Mesenchymal stem cell (in vitro differentiated cells and primary cell): Measurements from ENCODE around the gene LRSAM1.

ENCODE experiments used
- DNase-seq: peaks from one replicate; pipeline ENCODE4 v3.0.0-alpha.2; 2013
- H2AFZ ChIP-seq: one replicate; pipeline ENCODE4 v1.6.1; 2013; ENCODE audit warnings: low read depth, mild to moderate bottlenecking, control low read depth, inconsistent platforms, low read length, moderate library complexity
- H2AK5ac ChIP-seq: 2 replicates; pipeline ENCODE4 v1.6.1; 2013; ENCODE audit warnings: low read length, moderate library complexity, mild to moderate bottlenecking, inconsistent platforms; ENCODE audit not compliant: severe bottlenecking
- H2BK120ac ChIP-seq: one replicate; pipeline ENCODE4 v1.6.1; 2013; ENCODE audit warnings: low read depth, mild to moderate bottlenecking, inconsistent platforms, low read length, moderate library complexity
- H2BK12ac ChIP-seq, 2 experiments: one replicate each; pipeline ENCODE4 v1.6.1; 2013; ENCODE audit warnings: inconsistent platforms in 2 of 2, low read length in 2 of 2, mild to moderate bottlenecking in 2 of 2, moderate library complexity in 2 of 2, control low read depth in 1 of 2
- H2BK15ac ChIP-seq: one replicate; pipeline ENCODE4 v1.6.1; 2013; ENCODE audit warnings: mild to moderate bottlenecking, low read depth, inconsistent platforms; ENCODE audit not compliant: poor library complexity, severe bottlenecking
- H2BK5ac ChIP-seq: 2 replicates; pipeline ENCODE4 v1.6.1; 2013; ENCODE audit warnings: low read depth, mild to moderate bottlenecking, low read length, control low read depth, inconsistent platforms; ENCODE audit not compliant: poor library complexity, severe bottlenecking
- H3K14ac ChIP-seq, 2 experiments: one replicate each; pipeline ENCODE4 v1.6.1; 2013; ENCODE audit warnings: inconsistent platforms in 2 of 2, low read length in 2 of 2, control low read depth in 1 of 2, mild to moderate bottlenecking in 1 of 2, moderate library complexity in 1 of 2
- H3K18ac ChIP-seq, 2 experiments: one replicate each; pipeline ENCODE4 v1.6.1; 2013; ENCODE audit warnings: inconsistent platforms in 2 of 2, low read length in 2 of 2, control low read depth in 1 of 2, low read depth in 1 of 2, mild to moderate bottlenecking in 1 of 2
- H3K23ac ChIP-seq, 2 experiments: one replicate each; pipeline ENCODE4 v1.6.1; 2013; ENCODE audit warnings: inconsistent platforms in 2 of 2, low read length in 2 of 2, mild to moderate bottlenecking in 2 of 2, moderate library complexity in 2 of 2, control low read depth in 1 of 2
- H3K27ac ChIP-seq: 2 replicates; pipeline ENCODE4 v1.5.1; 2013; ENCODE audit warnings: mild to moderate bottlenecking, moderate library complexity, low read length, control low read depth, inconsistent platforms; ENCODE audit not compliant: poor library complexity, severe bottlenecking
- H3K27me3 ChIP-seq, 2 experiments: 2 replicates each; pipeline versions ENCODE4 v1.6.1 to v1.7.0; 2013; ENCODE audit warnings: low read length in 2 of 2, mild to moderate bottlenecking in 2 of 2, moderate library complexity in 2 of 2, control low read depth in 1 of 2, inconsistent platforms in 1 of 2; ENCODE audit not compliant: control insufficient read depth in 1 of 2, insufficient read depth in 1 of 2
- H3K36me3 ChIP-seq, 2 experiments: 2 replicates each; pipeline versions ENCODE4 v1.6.1 to v1.7.0; 2013; ENCODE audit warnings: low read length in 2 of 2, control low read depth in 1 of 2, inconsistent platforms in 1 of 2, low read depth in 1 of 2, mild to moderate bottlenecking in 1 of 2; ENCODE audit not compliant: insufficient read depth in 2 of 2, control insufficient read depth in 1 of 2
- H3K4ac ChIP-seq, 2 experiments: one replicate each; pipeline ENCODE4 v1.6.1; 2013; ENCODE audit warnings: inconsistent platforms in 2 of 2, low read length in 2 of 2, mild to moderate bottlenecking in 2 of 2, moderate library complexity in 2 of 2, control low read depth in 1 of 2, low read depth in 1 of 2
- H3K4me1 ChIP-seq: 2 replicates; pipeline ENCODE4 v1.6.1; 2013; ENCODE audit warnings: low read depth, low read length, control low read depth; ENCODE audit not compliant: control insufficient read depth, insufficient read depth
- H3K4me2 ChIP-seq: 2 replicates; pipeline ENCODE4 v1.6.1; 2013; ENCODE audit warnings: low read length, mild to moderate bottlenecking, inconsistent platforms; ENCODE audit not compliant: poor library complexity, severe bottlenecking
- H3K4me3 ChIP-seq, 2 experiments: 2 replicates each; pipeline versions ENCODE4 v1.5.1 to v1.7.0; 2013; ENCODE audit warnings: low read length in 2 of 2, mild to moderate bottlenecking in 2 of 2, control low read depth in 1 of 2, low read depth in 1 of 2; ENCODE audit not compliant: insufficient read depth in 1 of 2
- H3K79me1 ChIP-seq: replicated peaks from 2 replicates; pipeline ENCODE4 v1.6.1; 2013; ENCODE audit warnings: mild to moderate bottlenecking, control low read depth, low read length, inconsistent platforms; ENCODE audit not compliant: poor library complexity, severe bottlenecking
- H3K9ac ChIP-seq: 2 replicates; pipeline ENCODE4 v1.7.0; 2013; ENCODE audit warnings: mild to moderate bottlenecking, low read length, moderate library complexity
- H3K9me3 ChIP-seq: 2 replicates; pipeline ENCODE4 v1.7.0; 2013; ENCODE audit warnings: mild to moderate bottlenecking, low read length; ENCODE audit not compliant: control insufficient read depth
- H4K8ac ChIP-seq: one replicate; pipeline ENCODE4 v1.6.1; 2013; ENCODE audit warnings: inconsistent platforms, mild to moderate bottlenecking, low read length, moderate library complexity
- H4K91ac ChIP-seq: one replicate; pipeline ENCODE4 v1.6.1; 2013; ENCODE audit warnings: mild to moderate bottlenecking, low read length, inconsistent platforms
- WGBS: methylation state at CpG from one replicate; pipeline ENCODE4 v1.1.7; 2013; ENCODE audit warnings: mixed read lengths; 5-methylcytosine and 5-hydroxymethylcytosine counted together

Gene LRSAM1

DNA sequence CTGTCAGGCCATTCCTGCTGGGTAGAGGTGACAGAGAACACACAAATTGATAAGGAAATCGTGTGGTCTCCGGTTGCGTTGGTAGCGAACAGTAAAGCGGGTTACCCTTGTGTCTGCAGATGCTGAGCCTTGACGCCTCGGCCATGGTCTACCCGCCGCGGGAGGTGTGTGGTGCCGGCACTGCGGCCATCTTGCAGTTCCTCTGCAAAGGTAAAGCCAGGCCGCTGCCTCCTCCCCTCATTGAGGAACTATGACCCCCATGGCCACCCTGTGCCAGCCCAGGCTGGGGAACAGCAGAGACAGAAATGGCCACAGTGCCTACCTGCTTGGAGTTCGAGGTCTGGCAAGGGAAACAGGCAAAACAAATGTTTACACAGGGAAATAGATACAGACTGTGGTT lies 16.3 kb downstream of the LRSAM1 start:
- H3K18ac ChIP-seq, result no peak overlapping the region
- no peak overlapping the region for H2BK5ac ChIP-seq
- no peak overlapping the region for H2BK15ac ChIP-seq
- no peak overlapping the region for H2AFZ ChIP-seq
- whole genome bisulfite sequencing, result 94% methylated on average over 14 of the region's 14 CpGs
- no peak overlapping the region for H4K91ac ChIP-seq
- no peak overlapping the region for H2BK12ac ChIP-seq
- H3K79me1 ChIP-seq, result peaks cover 3% of the 10 kb centered on the region
- no peaks in the 10 kb centered on the region for H3K27me3 ChIP-seq
- no peaks in the 10 kb centered on the region for H3K4me1 ChIP-seq
- H2AK5ac ChIP-seq, result no peak overlapping the region
- no peak overlapping the region for H3K4ac ChIP-seq
- no peak overlapping the region for H2BK120ac ChIP-seq
- H4K8ac ChIP-seq, result no peak overlapping the region
- DNase-seq, result no peak
- no peak overlapping the region for H3K23ac ChIP-seq
- no peak overlapping the region for H3K14ac ChIP-seq
- peaks cover 39 to 61% of the 10 kb centered on the region in 2 experiments for H3K36me3 ChIP-seq
- H3K9me3 ChIP-seq, result no peaks in the 10 kb centered on the region
- no peak overlapping the region for H3K9ac ChIP-seq
- H3K27ac ChIP-seq, result no peak overlapping the region
- no peak overlapping the region for H3K4me2 ChIP-seq
- H3K4me3 ChIP-seq, result no peak overlapping the region

- no peak for DNase-seq
- no peak overlapping the region for H2AK5ac ChIP-seq
- H2AFZ ChIP-seq, result no peak overlapping the region
- no peaks in the 10 kb centered on the region for H3K9me3 ChIP-seq
- no peak overlapping the region for H4K8ac ChIP-seq
- H3K4me1 ChIP-seq, result no peaks in the 10 kb centered on the region
- H3K18ac ChIP-seq, result no peak overlapping the region
- no peak overlapping the region for H3K4me3 ChIP-seq
- no peak overlapping the region for H2BK12ac ChIP-seq
- no peak overlapping the region for H2BK15ac ChIP-seq
- H3K23ac ChIP-seq, result no peak overlapping the region
- H3K14ac ChIP-seq, result no peak overlapping the region
- H3K4me2 ChIP-seq, result no peak overlapping the region
- WGBS, result 100% methylated on average over 2 of the region's 3 CpGs
- H4K91ac ChIP-seq, result no peak overlapping the region
- H3K27ac ChIP-seq, result no peak overlapping the region
- peaks cover 30 to 56% of the 10 kb centered on the region in 2 experiments for H3K36me3 ChIP-seq
- no peaks in the 10 kb centered on the region for H3K79me1 ChIP-seq
- H3K4ac ChIP-seq, result no peak overlapping the region
- no peaks in the 10 kb centered on the region for H3K27me3 ChIP-seq
- no peak overlapping the region for H2BK120ac ChIP-seq
- no peak overlapping the region for H2BK5ac ChIP-seq
- H3K9ac ChIP-seq, result no peak overlapping the region
Observed at GRCh38 chr9:127470662-127471061, 19.4 kb downstream of the LRSAM1 start.

DNA sequence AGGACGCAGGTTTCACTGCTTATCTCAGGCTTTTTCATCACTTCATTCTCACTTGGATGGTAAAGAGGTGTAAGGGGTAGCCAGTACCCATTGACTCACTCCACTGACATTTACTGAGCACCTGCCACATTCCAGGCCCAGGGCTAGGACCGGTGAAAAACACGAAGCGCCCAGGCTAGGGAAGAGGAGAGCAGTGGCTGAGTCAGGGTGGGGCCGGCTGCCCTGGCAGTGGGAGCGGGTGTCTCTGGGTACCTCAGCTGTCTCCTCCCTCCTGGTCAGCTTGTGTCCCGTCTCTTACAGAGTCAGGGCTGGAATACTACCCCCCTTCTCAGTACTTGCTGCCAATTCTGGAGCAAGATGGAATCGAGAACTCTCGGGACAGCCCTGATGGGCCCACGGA lies 22.2 kb downstream of the LRSAM1 start:
- Histone ChIP-seq H2BK15ac (no peak overlapping the region), H2BK12ac (no peak overlapping the region), H4K91ac (no peak overlapping the region), H3K9ac (no peak overlapping the region), H3K27me3 (no peaks in the 10 kb centered on the region), H3K9me3 (no peaks in the 10 kb centered on the region), H3K14ac (no peak overlapping the region), H4K8ac (no peak overlapping the region), H2AK5ac (no peak overlapping the region), H3K4ac (no peak overlapping the region), H3K23ac (no peak overlapping the region), H2BK120ac (no peak overlapping the region), H3K36me3 (peaks cover 25 to 49% of the 10 kb centered on the region in 2 experiments), H3K4me2 (no peak overlapping the region), H3K79me1 (peaks cover under 1% of the 10 kb centered on the region), H3K27ac (no peak overlapping the region), H2AFZ (no peak overlapping the region), H3K4me1 (no peaks in the 10 kb centered on the region), H3K4me3 (no peak overlapping the region), H3K18ac (no peak overlapping the region), H2BK5ac (no peak overlapping the region)
- DNase-seq, result no peak
- WGBS, result 91% methylated on average over 9 of the region's 10 CpGs

DNA sequence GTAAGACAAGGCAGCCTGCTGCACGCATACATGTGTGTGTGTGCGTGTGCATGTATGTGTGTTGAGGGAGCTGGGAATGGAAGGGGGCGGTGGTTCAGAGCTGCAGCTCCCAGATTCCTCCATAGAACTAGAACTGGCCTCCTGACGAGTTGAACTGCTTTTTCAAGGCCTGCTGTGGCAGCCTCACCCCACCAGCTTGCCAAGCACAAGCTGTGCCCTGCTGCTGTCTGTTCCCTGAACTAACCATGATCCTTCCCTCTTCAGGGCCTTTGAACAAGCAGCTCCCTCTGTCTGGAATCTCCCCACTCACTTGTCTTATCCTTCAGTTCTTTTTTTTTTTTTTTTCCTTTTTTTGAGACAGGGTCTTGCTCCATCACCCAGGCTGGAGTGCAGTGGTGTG lies 22.6 kb downstream of the LRSAM1 start:
- no peak overlapping the region for H3K14ac ChIP-seq
- H3K36me3 ChIP-seq, result peaks cover 29 to 50% of the 10 kb centered on the region in 2 experiments
- H2BK5ac ChIP-seq, result no peak overlapping the region
- no peak overlapping the region for H2BK15ac ChIP-seq
- DNase-seq, result no peak
- peaks cover 2% of the 10 kb centered on the region for H3K79me1 ChIP-seq
- no peak overlapping the region for H2BK12ac ChIP-seq
- H3K4me2 ChIP-seq, result no peak overlapping the region
- H3K4ac ChIP-seq, result no peak overlapping the region
- no peak overlapping the region for H4K8ac ChIP-seq
- H2AK5ac ChIP-seq, result no peak overlapping the region
- no peak overlapping the region for H3K9ac ChIP-seq
- H2AFZ ChIP-seq, result no peak overlapping the region
- WGBS, result 92% methylated on average over 4 of the region's 4 CpGs
- H3K27ac ChIP-seq, result no peak overlapping the region
- no peaks in the 10 kb centered on the region for H3K27me3 ChIP-seq
- H3K4me1 ChIP-seq, result no peaks in the 10 kb centered on the region
- H3K9me3 ChIP-seq, result no peaks in the 10 kb centered on the region
- no peak overlapping the region for H3K23ac ChIP-seq
- H2BK120ac ChIP-seq, result no peak overlapping the region
- no peak overlapping the region for H4K91ac ChIP-seq
- no peak overlapping the region for H3K18ac ChIP-seq
- H3K4me3 ChIP-seq, result no peak overlapping the region
